Erythroblast (primary cell): ENCODE measurements around the gene ELP6.
"Not testable (repeated sequence)": the region's sequence is repeated elsewhere in the genome, so short reads cannot be mapped to it uniquely, and the experiment has no call there.

ENCODE experiments used
- GATA1 ChIP-seq: IDR thresholded peaks from 2 replicates; pipeline ENCODE4 v1.6.1; 2011; ENCODE audit warnings: low read depth, mild to moderate bottlenecking, control low read depth, low read length, moderate library complexity
- POLR2A ChIP-seq: IDR thresholded peaks from 2 replicates; pipeline ENCODE4 v1.6.1; 2011; ENCODE audit warnings: mild to moderate bottlenecking, low read length

DNA sequence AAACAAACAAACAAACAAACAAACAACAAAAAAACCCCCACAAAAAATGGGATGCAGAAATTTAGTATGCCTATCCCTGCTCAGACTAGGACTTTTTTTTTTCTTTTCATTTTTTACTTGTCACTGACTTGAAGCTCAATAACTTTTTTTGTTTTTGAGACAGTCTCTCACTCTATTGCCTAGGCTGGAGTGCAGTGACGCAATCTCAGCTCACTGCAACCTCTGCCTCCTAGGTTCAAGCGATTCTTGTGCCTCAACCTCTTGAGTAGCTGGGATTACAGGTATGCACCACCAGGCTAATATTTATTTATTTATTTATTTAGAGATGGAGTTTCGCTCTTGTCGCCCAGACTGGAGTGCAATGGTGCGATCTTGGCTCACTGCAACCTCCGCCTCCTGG is 8.2 kb downstream of the ELP6 start:
- TF ChIP-seq POLR2A, GATA1: not testable (repeated sequence)
